HEK293 (cell line): ENCODE results near the gene HSPE1.
A peak's percentile ranks its signal among the peaks of the same experiment; 100 is the strongest.

Source experiments
- CTCF ChIA-PET: fragments of 350-600 bp; formaldehyde crosslinking; extraction: SDS; loops from one replicate; lab custom pipeline; 2021; ENCODE audit warnings: antibody characterized with exemption; lab: Yijun Ruan, JAX
- POLR2A ChIA-PET: fragments of 300-600 bp; formaldehyde crosslinking; extraction: SDS; loops from one replicate; lab custom pipeline; 2020; ENCODE audit warnings: antibody characterized with exemption, inconsistent platforms; lab: Yijun Ruan, JAX
- H3K27ac ChIP-seq: fragments of 200-500 bp; sonication (Bioruptor generic); 2 replicates; pipeline ENCODE4 v1.5.1; 2014; ENCODE audit warnings: low read depth, low read length, control low read depth, inconsistent platforms; ENCODE audit errors: extremely low read depth
- H3K36me3 ChIP-seq, 2 experiments: fragments of 200-500 bp in 1 of 2; sonication (Bioruptor generic) in 1 of 2; 1 replicate in 1 of 2; 2 replicates in 1 of 2; pipeline ENCODE4 v1.5.1; 2014 to 2017; ENCODE audit warnings: inconsistent platforms in 2 of 2, low read length in 2 of 2; ENCODE audit not compliant: control insufficient read depth in 2 of 2, insufficient read depth in 1 of 2
- H3K4me1 ChIP-seq: fragments of 200-500 bp; sonication (Bioruptor generic); 2 replicates; pipeline ENCODE4 v1.5.1; 2014; ENCODE audit warnings: mild to moderate bottlenecking, low read length, inconsistent platforms; ENCODE audit not compliant: control insufficient read depth, insufficient read depth
- H3K4me3 ChIP-seq: 2 replicates; pipeline ENCODE4 v1.5.1; 2011; ENCODE audit warnings: low read depth, mild to moderate bottlenecking, control low read depth, low read length, moderate library complexity
- H3K9me3 ChIP-seq: fragments of 200-500 bp; sonication (Bioruptor generic); 2 replicates; pipeline ENCODE4 v1.5.1; 2014; ENCODE audit warnings: low read depth, low read length, inconsistent platforms; ENCODE audit not compliant: control insufficient read depth, insufficient read depth
- HOXC10 ChIP-seq: sonication (generic); formaldehyde crosslinking; IDR thresholded peaks from 2 replicates; pipeline ENCODE4 v1.8.1; 2023; ENCODE audit warnings: mild to moderate bottlenecking, missing genetic modification reagents
- KLF10 ChIP-seq: fragments of 450-650 bp; IDR thresholded peaks from 2 replicates; pipeline ENCODE4 v1.5.1; 2018; ENCODE audit warnings: missing biosample characterization, mild to moderate bottlenecking, missing genetic modification characterization
- SCRT1 ChIP-seq: fragments of 450-650 bp; formaldehyde crosslinking; IDR thresholded peaks from 2 replicates; pipeline ENCODE4 v1.5.1; 2016; ENCODE audit warnings: missing biosample characterization, missing genetic modification characterization, borderline replicate concordance
- SCRT2 ChIP-seq: fragments of 450-650 bp; formaldehyde crosslinking; IDR thresholded peaks from 2 replicates; pipeline ENCODE4 v1.5.1; 2016; ENCODE audit warnings: missing biosample characterization, missing genetic modification characterization
- YY1 ChIP-seq: fragments of 450-650 bp; formaldehyde crosslinking; IDR thresholded peaks from 2 replicates; pipeline ENCODE4 v1.5.1; 2018; ENCODE audit warnings: missing biosample characterization, missing genetic modification characterization
- ZEB2 ChIP-seq: fragments of 450-650 bp; formaldehyde crosslinking; IDR thresholded peaks from 2 replicates; pipeline ENCODE4 v1.5.1; 2016; ENCODE audit warnings: missing biosample characterization, missing genetic modification characterization
- ZFHX2 ChIP-seq: fragments of 450-650 bp; formaldehyde crosslinking; conservative IDR thresholded peaks from 2 replicates; pipeline ENCODE4 v1.5.1; 2016; ENCODE audit warnings: missing biosample characterization, missing genetic modification characterization
- ZFP37 ChIP-seq: fragments of 450-650 bp; formaldehyde crosslinking; IDR thresholded peaks from 2 replicates; pipeline ENCODE4 v1.5.1; 2016; ENCODE audit warnings: missing biosample characterization, missing genetic modification characterization
- ZNF133 ChIP-seq: fragments of 450-650 bp; formaldehyde crosslinking; IDR thresholded peaks from 2 replicates; pipeline ENCODE4 v1.5.1; 2016; ENCODE audit warnings: missing biosample characterization, missing genetic modification characterization
- ZNF19 ChIP-seq: fragments of 450-650 bp; formaldehyde crosslinking; IDR thresholded peaks from 2 replicates; pipeline ENCODE4; 2016; ENCODE audit warnings: missing biosample characterization, missing genetic modification characterization, low read depth
- ZNF239 ChIP-seq: fragments of 450-650 bp; formaldehyde crosslinking; IDR thresholded peaks from 2 replicates; pipeline ENCODE4 v1.5.1; 2016; ENCODE audit warnings: missing biosample characterization, missing genetic modification characterization
- ZNF248 ChIP-seq: fragments of 450-650 bp; formaldehyde crosslinking; IDR thresholded peaks from 2 replicates; pipeline ENCODE4 v1.5.1; 2017; ENCODE audit warnings: missing biosample characterization, missing genetic modification characterization
- ZNF324 ChIP-seq: fragments of 450-650 bp; formaldehyde crosslinking; IDR thresholded peaks from 2 replicates; pipeline ENCODE4 v1.5.1; 2016; ENCODE audit warnings: missing biosample characterization, missing genetic modification characterization
- ZNF354C ChIP-seq: fragments of 450-650 bp; formaldehyde crosslinking; IDR thresholded peaks from 2 replicates; pipeline ENCODE4 v1.5.1; 2016; ENCODE audit warnings: missing biosample characterization, missing genetic modification characterization, low read depth, borderline replicate concordance
- ZNF394 ChIP-seq: fragments of 450-650 bp; formaldehyde crosslinking; IDR thresholded peaks from 2 replicates; pipeline ENCODE4 v1.5.1; 2016; ENCODE audit warnings: missing biosample characterization, missing genetic modification characterization, mild to moderate bottlenecking, moderate library complexity, borderline replicate concordance
- ZNF449 ChIP-seq: fragments of 450-650 bp; formaldehyde crosslinking; IDR thresholded peaks from 2 replicates; pipeline ENCODE4 v1.5.1; 2017; ENCODE audit warnings: missing biosample characterization, mild to moderate bottlenecking, missing genetic modification characterization, moderate library complexity
- ZNF600 ChIP-seq: fragments of 450-650 bp; formaldehyde crosslinking; IDR thresholded peaks from 2 replicates; pipeline ENCODE4 v1.5.1; 2016; ENCODE audit warnings: missing biosample characterization, missing genetic modification characterization
- ZNF610 ChIP-seq: fragments of 450-650 bp; formaldehyde crosslinking; IDR thresholded peaks from 2 replicates; pipeline ENCODE4 v1.5.1; 2016; ENCODE audit warnings: missing biosample characterization, missing genetic modification characterization, borderline replicate concordance
- ZNF624 ChIP-seq: fragments of 450-650 bp; formaldehyde crosslinking; IDR thresholded peaks from 2 replicates; pipeline ENCODE4 v1.5.1; 2017; ENCODE audit warnings: missing biosample characterization, missing genetic modification characterization
- ZNF629 ChIP-seq: fragments of 450-650 bp; formaldehyde crosslinking; IDR thresholded peaks from 2 replicates; pipeline ENCODE4 v1.5.1; 2017; ENCODE audit warnings: missing biosample characterization, missing genetic modification characterization
- ZNF747 ChIP-seq: fragments of 450-650 bp; formaldehyde crosslinking; IDR thresholded peaks from 2 replicates; pipeline ENCODE4 v1.5.1; 2016; ENCODE audit warnings: missing biosample characterization, missing genetic modification characterization
- TF ChIP-seq, protein P1 (sequence below): fragments of 450-650 bp; formaldehyde crosslinking; IDR thresholded peaks from 2 replicates; pipeline ENCODE4 v1.5.1; 2016; ENCODE audit warnings: missing biosample characterization, missing genetic modification characterization
- TF ChIP-seq, protein P2 (sequence below): fragments of 450-650 bp; formaldehyde crosslinking; IDR thresholded peaks from 2 replicates; pipeline ENCODE4 v1.5.1; 2016; ENCODE audit warnings: missing biosample characterization, missing genetic modification characterization
- TF ChIP-seq, protein P3 (sequence below): fragments of 450-650 bp; formaldehyde crosslinking; IDR thresholded peaks from 2 replicates; pipeline ENCODE4 v1.5.1; 2016; ENCODE audit warnings: missing biosample characterization, missing genetic modification characterization
- TF ChIP-seq, protein P4 (sequence below): fragments of 450-650 bp; formaldehyde crosslinking; IDR thresholded peaks from 2 replicates; pipeline ENCODE4 v1.5.1; 2017; ENCODE audit warnings: missing biosample characterization, missing genetic modification characterization

Gene HSPE1

DNA sequence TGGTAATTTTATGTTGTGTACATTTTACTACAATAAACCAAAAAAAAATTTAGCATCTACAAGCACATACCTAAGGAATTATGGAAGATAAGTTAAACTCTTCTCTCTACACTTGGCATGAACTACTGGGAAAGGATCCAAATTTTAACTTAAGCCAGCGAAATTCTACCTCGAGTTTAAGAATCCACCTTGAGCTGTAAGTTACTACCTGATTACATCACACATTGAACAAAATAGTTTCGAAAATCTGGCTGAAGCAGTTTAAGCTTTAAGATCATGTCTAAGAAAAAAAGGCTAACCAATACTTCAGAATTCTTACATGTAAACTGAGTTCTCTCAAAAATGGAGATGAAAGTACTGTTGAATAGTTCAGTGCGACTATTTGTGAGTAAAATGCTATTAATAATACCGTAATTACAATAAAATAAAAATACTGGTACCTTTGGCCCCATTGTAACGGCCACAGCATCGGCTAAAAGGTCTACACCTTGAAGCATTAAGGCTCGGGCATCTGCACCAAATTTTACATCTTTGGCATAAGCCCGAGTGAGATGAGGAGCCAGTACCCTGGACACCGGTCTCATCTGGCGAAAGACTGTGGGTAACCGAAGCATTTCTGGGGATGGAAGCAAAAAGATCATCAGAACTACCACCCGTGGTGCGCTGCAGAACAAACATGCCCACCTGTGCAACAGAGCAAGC is 1.8 kb upstream of the HSPE1 start:
- POLR2A ChIA-PET = interaction anchor here (0.6 to 5.4 kb wide), 9 partner anchors 9 to 207 kb away, joined by 3 to 85 read pairs (median 17); partner anchors contain the start of genes COQ10B, MARS2, MOB4 and SF3B1
- CTCF ChIA-PET = interaction anchor here (0.6 to 0.7 kb wide), 2 partner anchors 22 to 815 kb away, joined by 3 read pairs; no protein-coding TSS in a partner anchor
- Histone ChIP-seq H3K27ac (peak overlapping the region; percentile 92; the same call in 1 of the 2 replicates), H3K4me3 (peak overlapping the region; percentile 93), H3K9me3 (no peaks in the 10 kb centered on the region), H3K4me1 (peaks cover 12% of the 10 kb centered on the region; the same call in 1 of the 2 replicates), H3K36me3 (peaks cover 48 to 78% of the 10 kb centered on the region in 2 experiments)
- TF ChIP-seq ZNF324 (no peak), ZNF624 (tag by site-specific recombination) (no peak), SCRT2 (tag by site-specific recombination) (peak; percentile 56; the same call in 1 of the 2 replicates), ZNF394 (tag by site-specific recombination) (no peak), ZNF629 (tag by site-specific recombination) (no peak), ZNF747 (tag by site-specific recombination) (no peak), ZNF133 (tag by site-specific recombination) (no peak), HOXC10 (CRISPR knock-in tag) (no peak), ZNF449 (tag by site-specific recombination) (no peak), YY1 (tag by site-specific recombination) (no peak), ZNF610 (tag by site-specific recombination) (no peak), ZNF239 (tag by site-specific recombination) (no peak), ZFHX2 (tag by site-specific recombination) (no peak), ZNF19 (tag by site-specific recombination) (no peak), ZNF248 (tag by site-specific recombination) (no peak), SCRT1 (tag by site-specific recombination) (no peak), ZEB2 (tag by site-specific recombination) (no peak), KLF10 (tag by site-specific recombination) (no peak), ZFP37 (tag by site-specific recombination) (no peak), ZNF600 (0 out of 2 replicates have a peak, but pooled peaks have one; percentile 64), ZNF354C (tag by site-specific recombination) (no peak)
- TF ChIP-seq, protein P1, sequence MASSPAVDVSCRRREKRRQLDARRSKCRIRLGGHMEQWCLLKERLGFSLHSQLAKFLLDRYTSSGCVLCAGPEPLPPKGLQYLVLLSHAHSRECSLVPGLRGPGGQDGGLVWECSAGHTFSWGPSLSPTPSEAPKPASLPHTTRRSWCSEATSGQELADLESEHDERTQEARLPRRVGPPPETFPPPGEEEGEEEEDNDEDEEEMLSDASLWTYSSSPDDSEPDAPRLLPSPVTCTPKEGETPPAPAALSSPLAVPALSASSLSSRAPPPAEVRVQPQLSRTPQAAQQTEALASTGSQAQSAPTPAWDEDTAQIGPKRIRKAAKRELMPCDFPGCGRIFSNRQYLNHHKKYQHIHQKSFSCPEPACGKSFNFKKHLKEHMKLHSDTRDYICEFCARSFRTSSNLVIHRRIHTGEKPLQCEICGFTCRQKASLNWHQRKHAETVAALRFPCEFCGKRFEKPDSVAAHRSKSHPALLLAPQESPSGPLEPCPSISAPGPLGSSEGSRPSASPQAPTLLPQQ (tag by site-specific recombination) = no peak
- TF ChIP-seq, protein P2, sequence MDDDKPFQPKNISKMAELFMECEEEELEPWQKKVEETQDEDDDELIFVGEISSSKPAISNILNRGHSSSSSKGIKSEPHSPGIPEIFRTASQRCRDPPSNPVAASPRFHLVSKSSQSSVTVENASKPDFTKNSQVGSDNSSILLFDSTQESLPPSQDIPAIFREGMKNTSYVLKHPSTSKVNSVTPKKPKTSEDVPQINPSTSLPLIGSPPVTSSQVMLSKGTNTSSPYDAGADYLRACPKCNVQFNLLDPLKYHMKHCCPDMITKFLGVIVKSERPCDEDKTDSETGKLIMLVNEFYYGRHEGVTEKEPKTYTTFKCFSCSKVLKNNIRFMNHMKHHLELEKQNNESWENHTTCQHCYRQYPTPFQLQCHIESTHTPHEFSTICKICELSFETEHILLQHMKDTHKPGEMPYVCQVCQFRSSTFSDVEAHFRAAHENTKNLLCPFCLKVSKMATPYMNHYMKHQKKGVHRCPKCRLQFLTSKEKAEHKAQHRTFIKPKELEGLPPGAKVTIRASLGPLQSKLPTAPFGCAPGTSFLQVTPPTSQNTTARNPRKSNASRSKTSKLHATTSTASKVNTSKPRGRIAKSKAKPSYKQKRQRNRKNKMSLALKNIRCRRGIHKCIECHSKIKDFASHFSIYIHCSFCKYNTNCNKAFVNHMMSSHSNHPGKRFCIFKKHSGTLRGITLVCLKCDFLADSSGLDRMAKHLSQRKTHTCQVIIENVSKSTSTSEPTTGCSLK (tag by site-specific recombination) = no peak
- TF ChIP-seq, protein P3, sequence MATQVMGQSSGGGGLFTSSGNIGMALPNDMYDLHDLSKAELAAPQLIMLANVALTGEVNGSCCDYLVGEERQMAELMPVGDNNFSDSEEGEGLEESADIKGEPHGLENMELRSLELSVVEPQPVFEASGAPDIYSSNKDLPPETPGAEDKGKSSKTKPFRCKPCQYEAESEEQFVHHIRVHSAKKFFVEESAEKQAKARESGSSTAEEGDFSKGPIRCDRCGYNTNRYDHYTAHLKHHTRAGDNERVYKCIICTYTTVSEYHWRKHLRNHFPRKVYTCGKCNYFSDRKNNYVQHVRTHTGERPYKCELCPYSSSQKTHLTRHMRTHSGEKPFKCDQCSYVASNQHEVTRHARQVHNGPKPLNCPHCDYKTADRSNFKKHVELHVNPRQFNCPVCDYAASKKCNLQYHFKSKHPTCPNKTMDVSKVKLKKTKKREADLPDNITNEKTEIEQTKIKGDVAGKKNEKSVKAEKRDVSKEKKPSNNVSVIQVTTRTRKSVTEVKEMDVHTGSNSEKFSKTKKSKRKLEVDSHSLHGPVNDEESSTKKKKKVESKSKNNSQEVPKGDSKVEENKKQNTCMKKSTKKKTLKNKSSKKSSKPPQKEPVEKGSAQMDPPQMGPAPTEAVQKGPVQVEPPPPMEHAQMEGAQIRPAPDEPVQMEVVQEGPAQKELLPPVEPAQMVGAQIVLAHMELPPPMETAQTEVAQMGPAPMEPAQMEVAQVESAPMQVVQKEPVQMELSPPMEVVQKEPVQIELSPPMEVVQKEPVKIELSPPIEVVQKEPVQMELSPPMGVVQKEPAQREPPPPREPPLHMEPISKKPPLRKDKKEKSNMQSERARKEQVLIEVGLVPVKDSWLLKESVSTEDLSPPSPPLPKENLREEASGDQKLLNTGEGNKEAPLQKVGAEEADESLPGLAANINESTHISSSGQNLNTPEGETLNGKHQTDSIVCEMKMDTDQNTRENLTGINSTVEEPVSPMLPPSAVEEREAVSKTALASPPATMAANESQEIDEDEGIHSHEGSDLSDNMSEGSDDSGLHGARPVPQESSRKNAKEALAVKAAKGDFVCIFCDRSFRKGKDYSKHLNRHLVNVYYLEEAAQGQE (tag by site-specific recombination) = peak; percentile 66
- TF ChIP-seq, protein P4, sequence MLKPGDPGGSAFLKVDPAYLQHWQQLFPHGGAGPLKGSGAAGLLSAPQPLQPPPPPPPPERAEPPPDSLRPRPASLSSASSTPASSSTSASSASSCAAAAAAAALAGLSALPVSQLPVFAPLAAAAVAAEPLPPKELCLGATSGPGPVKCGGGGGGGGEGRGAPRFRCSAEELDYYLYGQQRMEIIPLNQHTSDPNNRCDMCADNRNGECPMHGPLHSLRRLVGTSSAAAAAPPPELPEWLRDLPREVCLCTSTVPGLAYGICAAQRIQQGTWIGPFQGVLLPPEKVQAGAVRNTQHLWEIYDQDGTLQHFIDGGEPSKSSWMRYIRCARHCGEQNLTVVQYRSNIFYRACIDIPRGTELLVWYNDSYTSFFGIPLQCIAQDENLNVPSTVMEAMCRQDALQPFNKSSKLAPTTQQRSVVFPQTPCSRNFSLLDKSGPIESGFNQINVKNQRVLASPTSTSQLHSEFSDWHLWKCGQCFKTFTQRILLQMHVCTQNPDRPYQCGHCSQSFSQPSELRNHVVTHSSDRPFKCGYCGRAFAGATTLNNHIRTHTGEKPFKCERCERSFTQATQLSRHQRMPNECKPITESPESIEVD (tag by site-specific recombination) = peak; percentile 41
